Peyer's patch (tissue), 4 donors: ENCODE measurements around the gene ISOC1.

Experiments
- CTCF ChIP-seq, 6 experiments: fragments of 450-650 bp in 4 of 6; fragments of 200-600 bp in 2 of 6; sonication (generic) in 1 of 6; IDR thresholded peaks; one replicate each; pipeline ENCODE4 v1.5.1; 2017 to 2019; ENCODE audit warnings: antibody characterized with exemption in 6 of 6, mild to moderate bottlenecking in 3 of 6, moderate library complexity in 1 of 6
- POLR2A ChIP-seq, 2 donors: fragments of 450-650 bp; IDR thresholded peaks; one replicate each; pipeline ENCODE4 v1.5.1; 2017; ENCODE audit warnings: antibody characterized with exemption in 2 of 2, mild to moderate bottlenecking in 2 of 2, moderate library complexity in 2 of 2

DNA sequence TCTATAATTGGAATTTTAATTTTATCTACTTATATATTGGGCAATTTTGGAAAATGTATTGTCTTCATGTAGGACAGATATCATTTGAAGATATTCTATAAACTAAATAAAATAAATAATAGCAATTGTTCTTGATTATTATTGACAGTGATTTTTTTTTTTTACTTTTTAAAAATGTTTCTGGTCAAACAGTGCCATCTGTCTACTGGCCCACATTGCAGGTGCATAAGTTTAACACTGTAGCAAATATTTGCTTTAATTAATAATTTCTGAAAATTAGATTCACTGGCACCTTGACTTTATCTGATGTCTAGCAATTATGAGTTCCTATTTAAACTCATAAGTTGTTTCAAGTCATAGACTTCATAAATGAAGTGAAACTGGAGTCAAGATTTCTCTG lies 41.1 kb upstream of the ISOC1 start:
- TF ChIP-seq CTCF (IDR thresholded peaks at IDR 0.05) (no peak), POLR2A (IDR thresholded peaks at IDR 0.05) (no peak)
